SK-MEL-5 (cell line): ENCODE measurements around the gene LAMA3. TPM values are rescaled to one million over a fixed set of nuclear protein-coding genes. Genes with fewer than 3 reads are reported as not detected.

Experiments
- DNase-seq: peaks from one replicate; pipeline ENCODE4 v3.0.0-alpha.2; 2016; ENCODE audit warnings: low read depth, low spot score
- in situ Hi-C: cut with HindIII; loops from 2 replicates; pipeline ENCODE4 v1.10.0; 2016; ENCODE audit warnings: low sequenced_read_pairs, high pct_unique_total_duplicates, low pct_unique_long_range_greater_than_20kb
- total RNA-seq: library from RNA; depleted of rRNA; stranded (reverse); fragments of >200 nt; shearing (Covaris generic); gene quantifications from 2 replicates; pipeline ENCODE4 v1.2.3, GENCODE V29; 2014

The LAMA3 gene
- total RNA-seq, 1 experiment from 2014 or later = 1.1 TPM

- in situ Hi-C loops = no loop called here
- no peak for DNase-seq
Observed at GRCh38 chr18:23847321-23847986, 158.2 kb downstream of the LAMA3 start.

- no peak for DNase-seq
- in situ Hi-C loops = no loop called here
Observed at GRCh38 chr18:23849141-23849540, 159.9 kb downstream of the LAMA3 start.

- in situ Hi-C loops = no loop called here
- no peak for DNase-seq
Observed at GRCh38 chr18:23850215-23850614, 161.0 kb downstream of the LAMA3 start.

GRCh38 chr18:23851470-23852002 lies 162.3 kb downstream of the LAMA3 start:
- no peak for DNase-seq
- in situ Hi-C loops = no loop called here

- no peak for DNase-seq
- in situ Hi-C loops = no loop called here
Observed at GRCh38 chr18:23852236-23853045, 163.2 kb downstream of the LAMA3 start.

GRCh38 chr18:23853448-23854195 lies 164.4 kb downstream of the LAMA3 start:
- DNase-seq = no peak
- in situ Hi-C loops = no loop called here

GRCh38 chr18:23855721-23856120 lies 166.5 kb downstream of the LAMA3 start:
- no peak for DNase-seq
- in situ Hi-C loops = no loop called here

- in situ Hi-C loops = no loop called here
- DNase-seq = no peak
Observed at GRCh38 chr18:23856466-23857163, 167.4 kb downstream of the LAMA3 start.

GRCh38 chr18:23857164-23857552 lies 167.9 kb downstream of the LAMA3 start:
- no peak for DNase-seq
- in situ Hi-C loops = no loop called here

- no peak for DNase-seq
- in situ Hi-C loops = no loop called here
Observed at GRCh38 chr18:23857756-23858155, 168.5 kb downstream of the LAMA3 start.

- in situ Hi-C loops = no loop called here
- no peak for DNase-seq
Observed at GRCh38 chr18:23859466-23860336, 170.4 kb downstream of the LAMA3 start.

GRCh38 chr18:23861326-23861725 lies 172.1 kb downstream of the LAMA3 start:
- in situ Hi-C loops = no loop called here
- no peak for DNase-seq

GRCh38 chr18:23861805-23862470 lies 172.7 kb downstream of the LAMA3 start:
- in situ Hi-C loops = no loop called here
- peak; percentile 82 for DNase-seq

GRCh38 chr18:23864624-23865023 lies 175.4 kb downstream of the LAMA3 start:
- no peak for DNase-seq
- in situ Hi-C loops = no loop called here

- in situ Hi-C loops = no loop called here
- DNase-seq = no peak
Observed at GRCh38 chr18:23867006-23867405, 177.8 kb downstream of the LAMA3 start.

- in situ Hi-C loops = no loop called here
- DNase-seq = no peak
Observed at GRCh38 chr18:23868136-23868785, 179.0 kb downstream of the LAMA3 start.
